H1 (cell line): Measurements from ENCODE around the gene CPED1. TPM values are rescaled to one million over a fixed set of nuclear protein-coding genes. Genes with fewer than 3 reads are reported as not detected.

Experiments
- CTCF ChIA-PET: fragments of 300-600 bp; sonication (Branson Sonifier 250); formaldehyde crosslinking; loops from one replicate; lab custom pipeline; 2021; ENCODE audit not compliant: partially characterized antibody; lab: Charles Lee
- POLR2A ChIA-PET: fragments of 300-600 bp; sonication (Branson Sonifier 250); formaldehyde crosslinking; loops from one replicate; lab custom pipeline; 2021; ENCODE audit warnings: inconsistent platforms; ENCODE audit not compliant: partially characterized antibody; lab: Charles Lee
- DNase-seq, 2 experiments: peaks; one replicate each; pipeline versions ENCODE4 v3.0.0 to v3.0.0-alpha.2; 2010 to 2022; ENCODE audit warnings: low spot score in 2 of 2, low read depth in 1 of 2, mixed read lengths in 1 of 2
- FAIRE-seq: peaks from 2 replicates; lab custom pipeline; 2011; peaks lifted over from hg19 to GRCh38; lab: Jason Lieb, UNC
- H2AFZ ChIP-seq: 2 replicates; pipeline ENCODE4 v1.8.1; 2012; ENCODE audit warnings: low read length, inconsistent platforms
- H2AK5ac ChIP-seq: 2 replicates; pipeline ENCODE4 v1.6.1; 2013; ENCODE audit warnings: low read depth, low read length
- H2BK120ac ChIP-seq: replicated peaks from 2 replicates; pipeline ENCODE3; 2013; ENCODE audit warnings: low read depth, low read length, inconsistent platforms
- H2BK12ac ChIP-seq: 2 replicates; pipeline ENCODE4 v1.6.1; 2013; ENCODE audit warnings: low read depth, low read length
- H2BK15ac ChIP-seq: 2 replicates; pipeline ENCODE4 v1.6.1; 2013; ENCODE audit warnings: low read length
- H2BK20ac ChIP-seq: 2 replicates; pipeline ENCODE4 v1.6.1; 2013; ENCODE audit warnings: low read length
- H2BK5ac ChIP-seq: 2 replicates; pipeline ENCODE4 v1.6.1; 2013; ENCODE audit warnings: low read depth, low read length
- H3K14ac ChIP-seq: 2 replicates; pipeline ENCODE4 v1.6.1; 2013; ENCODE audit warnings: inconsistent platforms; ENCODE audit not compliant: insufficient read length
- H3K18ac ChIP-seq: 2 replicates; pipeline ENCODE4 v1.6.1; 2013; ENCODE audit warnings: low read length; ENCODE audit errors: extremely low read depth
- H3K23ac ChIP-seq: 2 replicates; pipeline ENCODE4 v1.6.1; 2013; ENCODE audit warnings: inconsistent platforms; ENCODE audit not compliant: insufficient read length
- H3K23me2 ChIP-seq: 2 replicates; pipeline ENCODE4 v1.6.1; 2013; ENCODE audit warnings: low read depth, low read length
- H3K27ac ChIP-seq: 2 replicates; pipeline ENCODE4 v1.6.1; 2011; ENCODE audit warnings: low read depth, low read length, inconsistent platforms
- H3K27me3 ChIP-seq, 4 experiments: replicated peaks in 1 of 4; 1 replicate in 1 of 4; 2 replicates in 3 of 4; pipeline versions ENCODE4 v1.6.1 to v1.8.1; 2011 to 2013; ENCODE audit warnings: low read length in 3 of 4, mild to moderate bottlenecking in 3 of 4, inconsistent platforms in 2 of 4, mixed read lengths in 2 of 4, moderate library complexity in 1 of 4; ENCODE audit not compliant: control insufficient read depth in 3 of 4, insufficient read depth in 3 of 4; ENCODE audit errors: extremely low read depth in 1 of 4
- H3K36me3 ChIP-seq, 4 experiments: 2 replicates each; pipeline versions ENCODE4 v1.6.1 to v1.8.1; 2011 to 2013; ENCODE audit warnings: mild to moderate bottlenecking in 4 of 4, low read length in 3 of 4, moderate library complexity in 2 of 4, control low read depth in 1 of 4, inconsistent platforms in 1 of 4; ENCODE audit not compliant: insufficient read depth in 4 of 4, control insufficient read depth in 2 of 4
- H3K4ac ChIP-seq: replicated peaks from 2 replicates; pipeline ENCODE3; 2013; ENCODE audit warnings: low read length, low read depth, mixed read lengths, inconsistent platforms; ENCODE audit not compliant: insufficient read length
- H3K4me1 ChIP-seq, 4 experiments: replicated peaks in 1 of 4; 1 replicate in 1 of 4; 2 replicates in 3 of 4; pipeline versions ENCODE4 v1.6.1 to v1.8.1; 2011 to 2013; ENCODE audit warnings: low read length in 3 of 4, inconsistent platforms in 2 of 4, mixed read lengths in 1 of 4; ENCODE audit not compliant: insufficient read depth in 4 of 4, control insufficient read depth in 3 of 4
- H3K4me2 ChIP-seq, 2 experiments: 2 replicates each; pipeline versions ENCODE4 v1.6.1 to v1.8.1; 2011 to 2013; ENCODE audit warnings: low read depth in 2 of 2, low read length in 2 of 2, control low read depth in 1 of 2, inconsistent platforms in 1 of 2, mild to moderate bottlenecking in 1 of 2; ENCODE audit not compliant: insufficient read depth in 1 of 2
- H3K4me3 ChIP-seq, 4 experiments: fragments of 200-600, 300-600 bp in 1 of 4; sonication (generic), shearing (Covaris generic), sonication (Bioruptor Twin) in 1 of 4; 2 replicates each; pipeline versions ENCODE4 v1.5.1 to v1.8.1; 2011 to 2016; ENCODE audit warnings: low read length in 4 of 4, low read depth in 3 of 4, control low read depth in 2 of 4, inconsistent platforms in 2 of 4, mild to moderate bottlenecking in 2 of 4, mixed read lengths in 1 of 4, moderate library complexity in 1 of 4; ENCODE audit not compliant: insufficient read depth in 2 of 4; ENCODE audit errors: extremely low read depth in 1 of 4
- H3K56ac ChIP-seq: replicated peaks from 2 replicates; pipeline ENCODE3; 2013; ENCODE audit warnings: low read depth, mild to moderate bottlenecking, mixed read lengths, low read length, inconsistent platforms; ENCODE audit not compliant: insufficient read length
- H3K79me1 ChIP-seq: 2 replicates; pipeline ENCODE4 v1.6.1; 2013; ENCODE audit warnings: low read depth, low read length, control low read depth
- H3K79me2 ChIP-seq, 2 experiments: 2 replicates each; pipeline versions ENCODE4 v1.6.1 to v1.8.1; 2012 to 2013; ENCODE audit warnings: low read length in 2 of 2, mild to moderate bottlenecking in 2 of 2, inconsistent platforms in 1 of 2; ENCODE audit not compliant: insufficient read depth in 2 of 2, control insufficient read depth in 1 of 2
- H3K9ac ChIP-seq, 4 experiments: replicated peaks in 1 of 4; 1 replicate in 1 of 4; 2 replicates in 3 of 4; pipeline versions ENCODE4 v1.6.1 to v1.8.1; 2011 to 2013; ENCODE audit warnings: low read depth in 3 of 4, low read length in 3 of 4, control low read depth in 2 of 4, mild to moderate bottlenecking in 2 of 4, moderate library complexity in 2 of 4, inconsistent platforms in 1 of 4; ENCODE audit errors: extremely low read depth in 1 of 4
- H3K9me3 ChIP-seq, 2 experiments: 2 replicates each; pipeline versions ENCODE4 v1.6.1 to v1.8.1; 2012 to 2013; ENCODE audit warnings: mild to moderate bottlenecking in 2 of 2, moderate library complexity in 2 of 2, control low read depth in 1 of 2, inconsistent platforms in 1 of 2, low read depth in 1 of 2, low read length in 1 of 2, mixed read lengths in 1 of 2; ENCODE audit not compliant: insufficient read depth in 2 of 2
- H4K20me1 ChIP-seq, 2 experiments: replicated peaks in 1 of 2; 2 replicates each; pipeline versions ENCODE3 to v1.8.1; 2011 to 2013; ENCODE audit warnings: inconsistent platforms in 2 of 2, low read length in 2 of 2, mild to moderate bottlenecking in 1 of 2; ENCODE audit not compliant: insufficient read depth in 2 of 2, control insufficient read depth in 1 of 2
- H4K5ac ChIP-seq: 2 replicates; pipeline ENCODE4 v1.6.1; 2013; ENCODE audit warnings: low read length, low read depth, mixed read lengths, inconsistent platforms; ENCODE audit not compliant: insufficient read length
- H4K8ac ChIP-seq: 2 replicates; pipeline ENCODE4 v1.8.0; 2013; ENCODE audit warnings: mild to moderate bottlenecking, moderate library complexity, low read length, inconsistent platforms; ENCODE audit not compliant: insufficient read depth; ENCODE audit errors: extremely low read depth
- H4K91ac ChIP-seq: replicated peaks from 2 replicates; pipeline ENCODE3; 2013; ENCODE audit warnings: low read length, mixed read lengths, inconsistent platforms; ENCODE audit not compliant: insufficient read length
- ASH2L ChIP-seq: fragments of 200-600, 300-600 bp; sonication (generic); IDR thresholded peaks from one replicate; pipeline ENCODE4 v1.7.1; 2017; ENCODE audit warnings: low read length
- CBX5 ChIP-seq: fragments of 300-800, 300-1000 bp; sonication (generic); IDR thresholded peaks from 2 replicates; pipeline ENCODE4 v1.7.1; 2016; ENCODE audit warnings: antibody characterized with exemption, low read length, low read depth
- CBX8 ChIP-seq: fragments of 300-800, 300-1000 bp; sonication (generic); IDR thresholded peaks from 2 replicates; pipeline ENCODE4 v1.7.1; 2016; ENCODE audit warnings: low read depth, low read length, borderline replicate concordance
- CEBPB ChIP-seq: IDR thresholded peaks from 2 replicates; pipeline ENCODE4 v1.6.1; 2012; ENCODE audit warnings: low read depth, low read length
- CTCF ChIP-seq, 3 experiments: IDR thresholded peaks; 1 replicate in 2 of 3; 2 replicates in 1 of 3; pipeline versions ENCODE4 v1.5.1 to v1.6.1; 2011; ENCODE audit warnings: low read length in 3 of 3, mild to moderate bottlenecking in 3 of 3, inconsistent platforms in 2 of 3, low read depth in 1 of 3, moderate library complexity in 1 of 3; ENCODE audit not compliant: insufficient read depth in 1 of 3; ENCODE audit errors: control extremely low read depth in 1 of 3
- GTF2F1 ChIP-seq: IDR thresholded peaks from 2 replicates; pipeline ENCODE4 v1.6.1; 2012; ENCODE audit warnings: low read depth, low read length, improper control_type of control experiment, borderline replicate concordance
- JUND ChIP-seq: IDR thresholded peaks from 2 replicates; pipeline ENCODE4 v1.6.1; 2011; ENCODE audit warnings: mild to moderate bottlenecking, improper control_type of control experiment, low read length
- POLR2A ChIP-seq, 2 experiments: IDR thresholded peaks; 1 replicate in 1 of 2; 2 replicates in 1 of 2; pipeline ENCODE4 v1.6.1; 2011; ENCODE audit warnings: low read depth in 2 of 2, low read length in 2 of 2, mild to moderate bottlenecking in 2 of 2; ENCODE audit errors: control extremely low read depth in 1 of 2
- RXRA ChIP-seq: IDR thresholded peaks from 2 replicates; pipeline ENCODE4 v1.6.1; 2011; ENCODE audit warnings: low read depth, mild to moderate bottlenecking, low read length, moderate library complexity; ENCODE audit not compliant: insufficient read depth
- SIRT6 ChIP-seq: IDR thresholded peaks from one replicate; pipeline ENCODE4 v1.7.1; 2012; ENCODE audit warnings: low read length, inconsistent platforms
- TBP ChIP-seq: IDR thresholded peaks from 2 replicates; pipeline ENCODE4 v1.6.1; 2011; ENCODE audit warnings: low read depth, low read length, improper control_type of control experiment
- WGBS, 2 experiments: shearing (Covaris generic) in 1 of 2; methylation state at CpG; one replicate each; pipeline versions ENCODE4 v1.1.6 to v1.1.7; 2013 to 2015; ENCODE audit warnings: low lambda C conversion rate in 2 of 2, mixed read lengths in 2 of 2, inconsistent platforms in 1 of 2, low coverage in 1 of 2, missing lambda C conversion rate in 1 of 2; ENCODE audit not compliant: insufficient replicate concordance in 2 of 2, insufficient coverage in 1 of 2, insufficient read length in 1 of 2; ENCODE audit errors: extremely low coverage in 1 of 2, missing lambda C conversion rate in 1 of 2; 5-methylcytosine and 5-hydroxymethylcytosine counted together
- polyA plus RNA-seq, 7 experiments: library from polyadenylated mRNA; depleted of rRNA in 3 of 7; stranded (reverse) in 5 of 7; unstranded in 2 of 7; fragments of >200 nt in 5 of 7; fragments of 200-250 nt in 2 of 7; gene quantifications; 1 replicate in 5 of 7; 2 replicates in 1 of 7; 4 replicates in 1 of 7; pipeline versions ENCODE4 v1.2.1 to v1.2.3, GENCODE V29; 2011 to 2013; ENCODE audit warnings: missing spikeins in 2 of 7, mixed read lengths in 2 of 7
- total RNA-seq: library from RNA; stranded (reverse); fragmentation: NEBNext Ultra II Directional; extraction: Animal tissue kit (Norgen Biotek cat#: 25700); gene quantifications from 2 replicates; pipeline ENCODE4 v1.2.1, GENCODE V29; 2021

The CPED1 gene
- total and polyA plus RNA-seq, 2 of the 8 experiments (the other 6 are each of a cell fraction or from before 2014, with no cell fraction given), result 0.08 to 0.39 TPM

- POLR2A ChIA-PET, result no interaction called here
- DNase-seq (no peak), FAIRE-seq (no peak)
- no peak overlapping the region for H4K91ac ChIP-seq
- H4K5ac ChIP-seq, result no peak overlapping the region
- H3K4ac ChIP-seq, result no peak overlapping the region
- H2BK12ac ChIP-seq, result no peak overlapping the region
- no peak overlapping the region for H4K8ac ChIP-seq
- H3K14ac ChIP-seq, result no peak overlapping the region
- H3K27me3 ChIP-seq, result no peaks in the 10 kb centered on the region
- no peaks in the 10 kb centered on the region for H3K23me2 ChIP-seq
- no peaks in the 10 kb centered on the region for H3K79me1 ChIP-seq
- no peaks in the 10 kb centered on the region for H4K20me1 ChIP-seq
- H2BK15ac ChIP-seq, result no peak overlapping the region
- no peak overlapping the region for H2BK5ac ChIP-seq
- H3K56ac ChIP-seq, result no peak overlapping the region
- no peak overlapping the region for H2AK5ac ChIP-seq
- H2BK120ac ChIP-seq, result no peak overlapping the region
- H3K9me3 ChIP-seq, result no peaks in the 10 kb centered on the region
- H3K4me3 ChIP-seq, result no peak overlapping the region
- no peaks in the 10 kb centered on the region for H3K36me3 ChIP-seq
- H2BK20ac ChIP-seq, result no peak overlapping the region
- no peak overlapping the region for H3K9ac ChIP-seq
- no peaks in the 10 kb centered on the region for H3K4me1 ChIP-seq
- no peak overlapping the region for H3K27ac ChIP-seq
- CTCF ChIA-PET, result interaction anchor here (0.7 to 1.0 kb wide), 2 partner anchors 56 to 158 kb away, joined by 3 read pairs; no protein-coding TSS in a partner anchor
- no peak overlapping the region for H3K23ac ChIP-seq
- no peak overlapping the region for H3K4me2 ChIP-seq
- WGBS, 2 experiments, result 89% methylated on average over 9 of the region's 9 CpGs; no CpG with 5 or more reads in 1 of the 2 experiments
- no peaks in the 10 kb centered on the region for H3K79me2 ChIP-seq
- H2AFZ ChIP-seq, result no peak overlapping the region
- no peak overlapping the region for H3K18ac ChIP-seq
- no peak for TF ChIP-seq GTF2F1
- no peak for TF ChIP-seq CEBPB
- no peak for TF ChIP-seq CTCF (IDR thresholded peaks at IDR 0.05; ENCODE audit: control extremely low read depth in 1 of 3, insufficient read depth in 1 of 3, low read depth in 1 of 3, low read length in 3 of 3)
- no peak for TF ChIP-seq JUND
- TF ChIP-seq CBX8, result no peak
- no peak for TF ChIP-seq CBX5
- TF ChIP-seq RXRA, result no peak
- no peak for TF ChIP-seq ASH2L
- no peak for TF ChIP-seq TBP
- no peak for TF ChIP-seq POLR2A (IDR thresholded peaks at IDR 0.05; ENCODE audit: control extremely low read depth in 1 of 2, low read depth in 2 of 2, low read length in 2 of 2)
- no peak for TF ChIP-seq SIRT6
Observed at GRCh38 chr7:121313793-121314676, 325.5 kb downstream of the CPED1 start.
